Naive thymus-derived CD8-positive, alpha-beta T cell (primary cell): ENCODE data around the gene GTF2E1. TPM values are rescaled to one million over a fixed set of nuclear protein-coding genes. Genes with fewer than 3 reads are reported as not detected.
A peak's percentile ranks its signal among the peaks of the same experiment; 100 is the strongest.
"Not testable (repeated sequence)": the region's sequence is repeated elsewhere in the genome, so short reads cannot be mapped to it uniquely, and the experiment has no call there.

ENCODE experiments used
- ATAC-seq, 2 donors: fragments of 150-1000 bp; cut with Tn5 transposase in 1 of 2; sonication (Bioruptor Pico), chemical (Tn5 transposase) in 1 of 2; 1 replicate in 1 of 2; 2 replicates in 1 of 2; pipeline ENCODE4 v1.10.0; 2021; ENCODE audit warnings: mild to moderate bottlenecking in 2 of 2, moderate library complexity in 2 of 2
- POLR2A ChIA-PET: fragments of 350-600 bp; sonication (Branson Sonifier 250); formaldehyde crosslinking; loops from one replicate; lab custom pipeline; 2021; ENCODE audit warnings: antibody characterized with exemption; lab: Charles Lee
- DNase-seq, 10 donors: peaks; one replicate each; pipeline versions ENCODE4 v3.0.0 to v3.0.0-alpha.2; 2020 to 2022
- H3K27ac Mint-ChIP-seq, 10 donors: one replicate each; pipeline ENCODE4 v1.8.0; 2020 to 2022; ENCODE audit warnings: mild to moderate bottlenecking in 10 of 10, mixed read lengths in 10 of 10, moderate library complexity in 4 of 10, inconsistent platforms in 1 of 10
- H3K27me3 Mint-ChIP-seq, 5 donors: one replicate each; pipeline ENCODE4 v1.8.0; 2021 to 2022; ENCODE audit warnings: mixed read lengths in 5 of 5
- H3K36me3 Mint-ChIP-seq, 3 donors: one replicate each; pipeline ENCODE4 v1.8.0; 2020 to 2022; ENCODE audit warnings: mixed read lengths in 3 of 3, mild to moderate bottlenecking in 2 of 3, inconsistent platforms in 1 of 3
- H3K4me1 Mint-ChIP-seq, 4 donors: one replicate each; pipeline ENCODE4 v1.8.0; 2021 to 2022; ENCODE audit warnings: mixed read lengths in 4 of 4
- H3K4me3 Mint-ChIP-seq, 10 donors: one replicate each; pipeline ENCODE4 v1.8.0; 2020 to 2022; ENCODE audit warnings: mild to moderate bottlenecking in 10 of 10, mixed read lengths in 10 of 10, moderate library complexity in 6 of 10, inconsistent platforms in 1 of 10
- H3K9me3 Mint-ChIP-seq, 9 donors: one replicate each; pipeline ENCODE4 v1.8.0; 2020 to 2022; ENCODE audit warnings: mixed read lengths in 9 of 9, mild to moderate bottlenecking in 3 of 9, inconsistent platforms in 1 of 9, moderate library complexity in 1 of 9
- polyA plus RNA-seq, 3 donors: library from polyadenylated mRNA; unstranded; fragments of 300-500 nt; fragmentation: Illumina TruSeq; gene quantifications; one replicate each; pipeline ENCODE4 v1.2.3, GENCODE V29; 2021
- total RNA-seq, 8 experiments: library from RNA in 2 of 8; stranded (reverse) in 2 of 8; gene quantifications; one replicate each; pipeline ENCODE4 v1.2.3 and lab custom pipeline; 2021 to 2026

GTF2E1 gene
- 10 to 100 TPM; 23.9 to 26.5 TPM for total RNA-seq
- 10 to 100 TPM; 10.9 to 15.9 (median 11.5) TPM for polyA plus RNA-seq
- total RNA-seq (lab: John Stamatoyannopoulos, UW): 11.3 to 32.4 (median 25.1) reads per million in 6 experiments

- peak; percentile 96 for ATAC-seq
- POLR2A ChIA-PET: interaction anchor here (0.5 to 4.8 kb wide), 17 partner anchors 10 to 393 kb away, joined by 3 to 48 read pairs (median 5); partner anchors contain the start of genes LRRC58 and NDUFB4
- Mint-ChIP-seq H3K4me3 (peak within 1 kb of the TSS; percentile 87 to 98 (median 95)), H3K9me3 (peaks cover 0 to 3% (median 0%) of the 10 kb centered on the region in 9 donors), H3K27ac (peak within 1 kb of the TSS; percentile 95 to 99 (median 98)), H3K4me1 (peaks cover 22 to 50% (median 41%) of the 10 kb centered on the region in 4 donors), H3K36me3 (peaks cover 0 to 10% (median 2%) of the 10 kb centered on the region in 3 donors), H3K27me3 (no peaks in the 10 kb centered on the region)
- peak; percentile 80 to 98 (median 98) for DNase-seq
Measured at GRCh38 chr3:120742198-120742848, at the start of gene GTF2E1, which contains the start of gene RABL3. GTF2E1 (plus strand) TSS chr3:120742744; CDS start chr3:120750553, 7,809 bp downstream. RABL3 (minus strand) TSS chr3:120742516; CDS start chr3:120742507, 9 bp downstream.

- Mint-ChIP-seq H3K9me3 (no peaks in the 10 kb centered on the region), H3K36me3 (peaks cover 0 to 62% (median 23%) of the 10 kb centered on the region in 3 donors), H3K4me1 (peaks cover 0 to 4% (median 0%) of the 10 kb centered on the region in 4 donors), H3K4me3 (no peak overlapping the region), H3K27me3 (no peaks in the 10 kb centered on the region), H3K27ac (peak overlapping the region in 3 of 10 donors; percentile 5 to 75 (median 49))
- DNase-seq (no peak), ATAC-seq (no peak)
- POLR2A ChIA-PET: interaction anchor here (0.5 kb wide), 1 partner anchor 9 kb away, joined by 5 read pairs; no protein-coding TSS in a partner anchor
Measured at GRCh38 chr3:120693439-120694171, 48.9 kb upstream of the GTF2E1 start.

- Mint-ChIP-seq H3K27me3 (no peaks in the 10 kb centered on the region), H3K4me3 (no peak overlapping the region), H3K36me3 (peaks cover 16 to 64% (median 46%) of the 10 kb centered on the region in 3 donors), H3K9me3 (peaks cover 0 to 15% (median 9%) of the 10 kb centered on the region in 9 donors), H3K4me1 (peaks cover 0 to 6% (median 2%) of the 10 kb centered on the region in 4 donors), H3K27ac (no peak overlapping the region)
- POLR2A ChIA-PET: interaction anchor here (0.5 to 0.6 kb wide), 2 partner anchors 43 to 50 kb away, joined by 3 to 6 read pairs; partner anchors contain the start of genes GTF2E1 and RABL3
- ATAC-seq (no peak), DNase-seq (no peak)
Measured at GRCh38 chr3:120699333-120699732, 43.2 kb upstream of the GTF2E1 start.

- Mint-ChIP-seq H3K4me3 (no peak overlapping the region), H3K9me3 (peaks cover 0 to 17% (median 9%) of the 10 kb centered on the region in 9 donors), H3K36me3 (peaks cover 30 to 66% (median 57%) of the 10 kb centered on the region in 3 donors), H3K27me3 (no peaks in the 10 kb centered on the region), H3K4me1 (peaks cover 3 to 13% (median 9%) of the 10 kb centered on the region in 4 donors), H3K27ac (peak overlapping the region in 2 of 10 donors; percentile 0 to 30)
- DNase-seq: no peak
- POLR2A ChIA-PET: interaction anchor here (1.1 kb wide), 1 partner anchor 36 kb away, joined by 3 read pairs; the partner anchor contains the start of genes GTF2E1 and RABL3
- no peak for ATAC-seq
Measured at GRCh38 chr3:120705884-120706582, 36.5 kb upstream of the GTF2E1 start.

GRCh38 chr3:120706950-120707349 is 35.6 kb upstream of the GTF2E1 start:
- Mint-ChIP-seq H3K9me3 (peaks cover 0 to 17% (median 9%) of the 10 kb centered on the region in 9 donors), H3K27ac (peak overlapping the region in 4 of 10 donors; percentile 0 to 59 (median 54)), H3K4me3 (no peak overlapping the region), H3K4me1 (peaks cover 3 to 13% (median 7%) of the 10 kb centered on the region in 4 donors), H3K27me3 (no peaks in the 10 kb centered on the region), H3K36me3 (peaks cover 30 to 58% (median 51%) of the 10 kb centered on the region in 3 donors)
- ATAC-seq (no peak), DNase-seq (no peak)
- POLR2A ChIA-PET: interaction anchor here (1.1 kb wide), 1 partner anchor 36 kb away, joined by 3 read pairs; the partner anchor contains the start of genes GTF2E1 and RABL3

GRCh38 chr3:120708408-120708807 is 34.1 kb upstream of the GTF2E1 start:
- no peak for DNase-seq
- POLR2A ChIA-PET: interaction anchor here (1.1 kb wide), 1 partner anchor 11 kb away, joined by 6 read pairs; no protein-coding TSS in a partner anchor
- no peak for ATAC-seq
- Mint-ChIP-seq H3K9me3 (peaks cover 0 to 11% (median 5%) of the 10 kb centered on the region in 9 donors), H3K27me3 (no peaks in the 10 kb centered on the region), H3K36me3 (peaks cover 23 to 45% (median 40%) of the 10 kb centered on the region in 3 donors), H3K4me1 (peaks cover 5 to 18% (median 9%) of the 10 kb centered on the region in 4 donors), H3K4me3 (no peak overlapping the region), H3K27ac (peak overlapping the region in 5 of 10 donors; percentile 0 to 65 (median 48))

GRCh38 chr3:120710369-120710768 is 32.2 kb upstream of the GTF2E1 start:
- POLR2A ChIA-PET: interaction anchor here (1.3 to 1.4 kb wide), 2 partner anchors 10 to 32 kb away, joined by 3 read pairs; partner anchors contain the start of genes GTF2E1 and RABL3
- Mint-ChIP-seq H3K27me3 (no peaks in the 10 kb centered on the region), H3K9me3 (no peaks in the 10 kb centered on the region), H3K4me3 (no peak overlapping the region), H3K36me3 (peaks cover 8 to 30% (median 26%) of the 10 kb centered on the region in 3 donors), H3K4me1 (peaks cover 7 to 25% (median 11%) of the 10 kb centered on the region in 4 donors), H3K27ac (no peak overlapping the region)
- ATAC-seq: no peak
- DNase-seq: no peak

GRCh38 chr3:120713262-120713661 is 29.3 kb upstream of the GTF2E1 start:
- Mint-ChIP-seq H3K27ac (peak overlapping the region in 2 of 10 donors; percentile 13 to 51), H3K36me3 (peaks cover 0 to 10% (median 9%) of the 10 kb centered on the region in 3 donors), H3K4me1 (peaks cover 12 to 24% (median 18%) of the 10 kb centered on the region in 4 donors), H3K27me3 (no peaks in the 10 kb centered on the region), H3K9me3 (no peaks in the 10 kb centered on the region), H3K4me3 (no peak overlapping the region)
- POLR2A ChIA-PET: interaction anchor here (0.6 to 1.2 kb wide), 2 partner anchors 9 to 17 kb away, joined by 3 to 9 read pairs; no protein-coding TSS in a partner anchor
- DNase-seq (no peak), ATAC-seq (no peak)

GRCh38 chr3:120719167-120719834 is 23.2 kb upstream of the GTF2E1 start:
- peak overlapping the region; percentile 77 to 91 (median 88) for H3K4me3 Mint-ChIP-seq
- peaks cover 19 to 45% (median 41%) of the 10 kb centered on the region in 4 donors for H3K4me1 Mint-ChIP-seq
- H3K27ac Mint-ChIP-seq: peak overlapping the region; percentile 93 to 99 (median 97)
- POLR2A ChIA-PET: interaction anchor here (0.9 to 4.2 kb wide), 6 partner anchors 9 to 624 kb away, joined by 3 to 48 read pairs (median 6); partner anchors contain the start of genes GTF2E1, NDUFB4 and RABL3
- ATAC-seq (peak; percentile 95), DNase-seq (peak; percentile 56 to 95 (median 84))
- not testable (repeated sequence) for H3K27me3 Mint-ChIP-seq
- H3K36me3 Mint-ChIP-seq: peaks cover 10 to 19% (median 12%) of the 10 kb centered on the region in 3 donors
- peaks cover 0 to 22% (median 8%) of the 10 kb centered on the region in 9 donors for H3K9me3 Mint-ChIP-seq

GRCh38 chr3:120726791-120727190 is 15.8 kb upstream of the GTF2E1 start:
- H3K4me1 Mint-ChIP-seq: peaks cover 2 to 10% (median 5%) of the 10 kb centered on the region in 4 donors
- POLR2A ChIA-PET: no interaction called here

More at GRCh38 chr3:120726791-120727190, 15.8 kb upstream of the GTF2E1 start:
- H3K36me3 Mint-ChIP-seq: peaks cover 11 to 35% (median 26%) of the 10 kb centered on the region in 3 donors
- DNase-seq (no peak), ATAC-seq (no peak)
- H3K27ac Mint-ChIP-seq: peak overlapping the region in 2 of 10 donors; percentile 47 to 58
- no peak overlapping the region for H3K4me3 Mint-ChIP-seq
- H3K27me3 Mint-ChIP-seq: no peaks in the 10 kb centered on the region
- H3K9me3 Mint-ChIP-seq: peaks cover 0 to 10% (median 4%) of the 10 kb centered on the region in 9 donors
